MM.1S (cell line): ENCODE results near the gene ACAP1.
"Not testable (repeated sequence)": the region's sequence is repeated elsewhere in the genome, so short reads cannot be mapped to it uniquely, and the experiment has no call there.

ENCODE experiments used
- DNase-seq: peaks from one replicate; pipeline ENCODE4 v3.0.0-alpha.2; 2015
- H2AFZ ChIP-seq: fragments of 300-600 bp; sonication (generic); 2 replicates; pipeline ENCODE4 v1.6.0; 2016; ENCODE audit warnings: antibody characterized with exemption, low read length
- H3F3A ChIP-seq: fragments of 300-600 bp; sonication (generic); 2 replicates; pipeline ENCODE4 v1.6.1; 2016; ENCODE audit warnings: mild to moderate bottlenecking, antibody characterized with exemption, low read length, moderate library complexity, mixed read lengths; ENCODE audit not compliant: insufficient read depth
- H3K27ac ChIP-seq: fragments of 300-600 bp; sonication (generic); 2 replicates; pipeline ENCODE4 v1.5.1; 2016; ENCODE audit warnings: mild to moderate bottlenecking, low read length
- H3K27me3 ChIP-seq: fragments of 300-600 bp; sonication (generic); replicated peaks from 2 replicates; pipeline ENCODE4 v1.6.0; 2016; ENCODE audit warnings: low read length; ENCODE audit not compliant: insufficient read depth
- H3K36me3 ChIP-seq: fragments of 300-600 bp; sonication (generic); replicated peaks from 2 replicates; pipeline ENCODE4 v1.6.1; 2016; ENCODE audit warnings: mild to moderate bottlenecking, low read length, mixed read lengths; ENCODE audit not compliant: insufficient read depth
- H3K4me1 ChIP-seq: fragments of 300-600 bp; sonication (generic); 2 replicates; pipeline ENCODE4 v1.6.1; 2016; ENCODE audit warnings: low read length, mixed read lengths
- H3K4me2 ChIP-seq: fragments of 300-600 bp; sonication (generic); 2 replicates; pipeline ENCODE4 v1.6.0; 2016; ENCODE audit warnings: low read depth, low read length
- H3K4me3 ChIP-seq: fragments of 300-600 bp; sonication (generic); 2 replicates; pipeline ENCODE4 v1.5.1; 2016; ENCODE audit warnings: low read length, mixed read lengths
- H3K79me2 ChIP-seq: fragments of 300-600 bp; sonication (generic); 2 replicates; pipeline ENCODE4 v1.6.1; 2016; ENCODE audit warnings: mixed run types, low read length, mixed read lengths
- H3K9ac ChIP-seq: fragments of 300-600 bp; sonication (generic); 2 replicates; pipeline ENCODE4 v1.6.1; 2016; ENCODE audit warnings: low read length, mixed read lengths
- H3K9me2 ChIP-seq: fragments of 300-600 bp; sonication (generic); replicated peaks from 2 replicates; pipeline ENCODE4 v1.6.1; 2016; ENCODE audit warnings: mild to moderate bottlenecking, low read length, mixed read lengths; ENCODE audit not compliant: insufficient read depth
- H3K9me3 ChIP-seq: fragments of 300-600 bp; sonication (generic); replicated peaks from 2 replicates; pipeline ENCODE4 v1.6.1; 2016; ENCODE audit warnings: mild to moderate bottlenecking, low read length, mixed read lengths; ENCODE audit not compliant: insufficient read depth
- H4K20me1 ChIP-seq: fragments of 300-600 bp; sonication (generic); 2 replicates; pipeline ENCODE4 v1.6.1; 2016; ENCODE audit warnings: mild to moderate bottlenecking, low read length, moderate library complexity, mixed read lengths; ENCODE audit not compliant: insufficient read depth
- CTCF ChIP-seq: fragments of 300-600 bp; sonication (generic); IDR thresholded peaks from 2 replicates; pipeline ENCODE4 v1.5.1; 2016; ENCODE audit warnings: antibody characterized with exemption, low read length, mixed read lengths
- EZH2 ChIP-seq: fragments of 300-600 bp; sonication (generic); optimal IDR thresholded peaks from 2 replicates; pipeline ENCODE3; 2017; ENCODE audit warnings: low read depth, mild to moderate bottlenecking, antibody characterized with exemption, low read length, mixed read lengths
- EZH2phosphoT487 ChIP-seq: fragments of 300-600 bp; sonication (generic); IDR thresholded peaks from 2 replicates; pipeline ENCODE4 v1.6.1; 2018; ENCODE audit warnings: antibody characterized with exemption, low read length

The ACAP1 gene

GRCh38 chr17:7361906-7362305 lies 25.6 kb downstream of the ACAP1 start:
- Histone ChIP-seq H3K4me1 (no peaks in the 10 kb centered on the region), H3F3A (no peaks in the 10 kb centered on the region), H3K36me3 (no peaks in the 10 kb centered on the region), H3K9me2 (no peaks in the 10 kb centered on the region), H3K79me2 (no peaks in the 10 kb centered on the region), H3K9me3 (no peaks in the 10 kb centered on the region), H3K9ac (no peak overlapping the region), H4K20me1 (no peaks in the 10 kb centered on the region), H3K4me2 (no peak overlapping the region), H2AFZ (no peak overlapping the region), H3K27ac (no peak overlapping the region), H3K27me3 (peaks cover 16% of the 10 kb centered on the region; the same call in 1 of the 2 replicates), H3K4me3 (no peak overlapping the region)
- no peak for DNase-seq
- no peak for TF ChIP-seq CTCF
- TF ChIP-seq EZH2phosphoT487: no peak
- TF ChIP-seq EZH2: no peak

GRCh38 chr17:7363311-7363710 lies 27.0 kb downstream of the ACAP1 start:
- Histone ChIP-seq H3K9ac (no peak overlapping the region), H3K36me3 (no peaks in the 10 kb centered on the region), H3K4me1 (no peaks in the 10 kb centered on the region), H3K9me2 (no peaks in the 10 kb centered on the region), H3K27ac (no peak overlapping the region), H3K27me3 (peaks cover 22% of the 10 kb centered on the region), H2AFZ (no peak overlapping the region), H3K4me3 (no peak overlapping the region), H3F3A (no peaks in the 10 kb centered on the region), H4K20me1 (no peaks in the 10 kb centered on the region), H3K9me3 (no peaks in the 10 kb centered on the region), H3K4me2 (no peak overlapping the region), H3K79me2 (no peaks in the 10 kb centered on the region)
- DNase-seq: no peak
- no peak for TF ChIP-seq EZH2
- no peak for TF ChIP-seq EZH2phosphoT487
- TF ChIP-seq CTCF: no peak

- H3K79me2 ChIP-seq, DNase-seq, H3K4me3 ChIP-seq, H2AFZ ChIP-seq, H3K9ac ChIP-seq, H3K27ac ChIP-seq, H3K4me2 ChIP-seq, H3K9me2 ChIP-seq, H3K9me3 ChIP-seq, H3F3A ChIP-seq, H3K4me1 ChIP-seq, H3K36me3 ChIP-seq, H4K20me1 ChIP-seq: not testable (repeated sequence)
- H3K27me3 ChIP-seq: peaks cover 46% of the 10 kb centered on the region
Measured at GRCh38 chr17:7365963-7366362, 29.6 kb downstream of the ACAP1 start.

- DNase-seq: no peak
- Histone ChIP-seq H3K27me3 (peaks cover 44% of the 10 kb centered on the region), H2AFZ (no peak overlapping the region), H3K4me2 (no peak overlapping the region), H3K36me3 (no peaks in the 10 kb centered on the region), H4K20me1 (no peaks in the 10 kb centered on the region), H3F3A (no peaks in the 10 kb centered on the region), H3K79me2 (no peaks in the 10 kb centered on the region), H3K9me2 (no peaks in the 10 kb centered on the region), H3K4me1 (no peaks in the 10 kb centered on the region), H3K4me3 (no peak overlapping the region), H3K9me3 (no peaks in the 10 kb centered on the region), H3K9ac (no peak overlapping the region), H3K27ac (no peak overlapping the region)
- no peak for TF ChIP-seq EZH2phosphoT487
- no peak for TF ChIP-seq CTCF
- no peak for TF ChIP-seq EZH2
Measured at GRCh38 chr17:7367083-7367482, 30.8 kb downstream of the ACAP1 start.
